ENCODE results near the gene TMEM52B.

GRCh38 chr12:10226731-10227130, 47.9 kb downstream of the TMEM52B start:
- no peak for TF ChIP-seq CTCF (IDR thresholded peaks at IDR 0.05 in 4 of 5, conservative IDR thresholded peaks at IDR 0.05 in 1 of 5)
- TF ChIP-seq POLR2A (IDR thresholded peaks at IDR 0.05), result no peak
